Measurements from ENCODE around the gene RAB10. TPM values are rescaled to one million over a fixed set of nuclear protein-coding genes. Genes with fewer than 3 reads are reported as not detected.
"Not testable (repeated sequence)": the region's sequence is repeated elsewhere in the genome, so short reads cannot be mapped to it uniquely, and the experiment has no call there.

The RAB10 gene
- polyA plus RNA-seq, 4 donors, result 39.7 to 79.3 (median 56.9) TPM

DNA sequence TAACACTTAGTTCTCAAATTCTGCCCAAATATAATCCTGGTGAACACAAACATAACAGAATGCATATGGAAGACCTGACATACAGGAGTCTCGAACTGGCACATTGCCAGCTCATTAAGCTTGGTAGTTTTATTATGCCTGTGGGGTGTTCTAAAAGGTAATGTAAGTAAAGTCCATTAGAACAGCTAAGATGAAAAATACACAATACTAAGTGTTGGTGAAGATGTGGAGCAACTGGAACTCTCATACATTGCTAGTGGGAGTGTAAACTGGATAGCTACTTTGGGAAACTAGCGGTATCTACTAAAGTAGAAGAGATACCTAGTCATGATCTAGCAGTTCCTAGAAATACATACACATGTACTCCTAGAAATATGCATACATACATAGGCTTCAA is 24.3 kb upstream of the RAB10 start:
- H3K9me3 ChIP-seq (ENCODE audit: control insufficient read depth in 2 of 2, insufficient read depth in 1 of 2, low read depth in 1 of 2, low read length in 1 of 2), result no peaks in the 10 kb centered on the region
- no peaks in the 10 kb centered on the region for H3K36me3 ChIP-seq (ENCODE audit: control insufficient read depth in 3 of 3, insufficient read depth in 2 of 3, low read depth in 1 of 3, low read length in 3 of 3)
- H3K4me1 ChIP-seq (ENCODE audit: control insufficient read depth in 3 of 3, insufficient read depth in 2 of 3, low read depth in 1 of 3, low read length in 2 of 3), result peaks cover 4 to 25% (median 6%) of the 10 kb centered on the region in 3 donors
- WGBS, 3 donors, result 82 to 89% (median 85%) methylated on average over 2 of the region's 2 CpGs
- peak overlapping the region in 1 of 3 donors; percentile 84 for H3K27ac ChIP-seq (ENCODE audit: low read depth in 1 of 3, low read length in 2 of 3)
- H3K27me3 ChIP-seq (ENCODE audit: control insufficient read depth in 3 of 3, insufficient read depth in 3 of 3, low read length in 3 of 3), result no peaks in the 10 kb centered on the region
- H3K4me3 ChIP-seq (ENCODE audit: low read depth in 1 of 3, low read length in 3 of 3), result no peak overlapping the region
- no peak for DNase-seq
- no peak for FAIRE-seq

DNA sequence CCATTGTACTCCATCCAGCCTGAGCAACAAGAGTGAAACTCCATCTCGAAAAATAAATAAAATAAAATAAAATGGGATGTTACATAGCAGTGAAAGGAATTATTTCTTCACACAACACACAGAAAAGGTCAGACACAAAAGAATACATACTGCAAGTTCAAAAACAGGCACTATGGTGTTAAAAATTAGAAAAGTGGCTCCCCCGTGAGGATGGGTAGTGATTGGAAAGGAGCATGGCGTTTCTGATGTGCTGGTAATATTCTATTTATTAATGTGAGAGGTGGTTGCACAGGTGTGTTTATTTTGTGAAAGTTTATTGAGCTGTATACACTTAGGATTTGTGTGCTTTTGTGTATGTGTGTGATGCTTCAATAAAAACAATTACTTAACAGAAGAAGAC is 22.9 kb upstream of the RAB10 start:
- no peaks in the 10 kb centered on the region for H3K27me3 ChIP-seq (ENCODE audit: control insufficient read depth in 3 of 3, insufficient read depth in 3 of 3, low read length in 3 of 3)
- H3K36me3 ChIP-seq (ENCODE audit: control insufficient read depth in 3 of 3, insufficient read depth in 2 of 3, low read depth in 1 of 3, low read length in 3 of 3), result no peaks in the 10 kb centered on the region
- WGBS, 3 donors, result 66 to 81% (median 70%) methylated on average over 3 of the region's 3 CpGs
- H3K4me1 ChIP-seq (ENCODE audit: control insufficient read depth in 3 of 3, insufficient read depth in 2 of 3, low read depth in 1 of 3, low read length in 2 of 3), result peaks cover 4 to 25% (median 6%) of the 10 kb centered on the region in 3 donors
- no peaks in the 10 kb centered on the region for H3K9me3 ChIP-seq (ENCODE audit: control insufficient read depth in 2 of 2, insufficient read depth in 1 of 2, low read depth in 1 of 2, low read length in 1 of 2)
- DNase-seq (no peak), FAIRE-seq (no peak)
- H3K27ac ChIP-seq (ENCODE audit: low read depth in 1 of 3, low read length in 2 of 3), result no peak overlapping the region
- no peak overlapping the region for H3K4me3 ChIP-seq (ENCODE audit: low read depth in 1 of 3, low read length in 3 of 3)

- Histone ChIP-seq H3K36me3 (ENCODE audit: control insufficient read depth in 3 of 3, insufficient read depth in 2 of 3, low read depth in 1 of 3, low read length in 3 of 3) (no peaks in the 10 kb centered on the region), H3K9me3 (ENCODE audit: control insufficient read depth in 2 of 2, insufficient read depth in 1 of 2, low read depth in 1 of 2, low read length in 1 of 2) (no peaks in the 10 kb centered on the region), H3K4me1 (ENCODE audit: control insufficient read depth in 3 of 3, insufficient read depth in 2 of 3, low read depth in 1 of 3, low read length in 2 of 3) (peaks cover 4 to 25% (median 6%) of the 10 kb centered on the region in 3 donors), H3K27me3 (ENCODE audit: control insufficient read depth in 3 of 3, insufficient read depth in 3 of 3, low read length in 3 of 3) (no peaks in the 10 kb centered on the region), H3K4me3 (ENCODE audit: low read depth in 1 of 3, low read length in 3 of 3) (no peak overlapping the region), H3K27ac (ENCODE audit: low read depth in 1 of 3, low read length in 2 of 3) (peak overlapping the region; percentile 27 to 91 (median 67))
- 54 to 60% (median 60%) methylated on average over 6 of the region's 6 CpGs for WGBS, 3 donors
- DNase-seq, result no peak
- FAIRE-seq, result no peak
Measured at GRCh38 chr2:26011609-26011989, 22.3 kb upstream of the RAB10 start.

DNA sequence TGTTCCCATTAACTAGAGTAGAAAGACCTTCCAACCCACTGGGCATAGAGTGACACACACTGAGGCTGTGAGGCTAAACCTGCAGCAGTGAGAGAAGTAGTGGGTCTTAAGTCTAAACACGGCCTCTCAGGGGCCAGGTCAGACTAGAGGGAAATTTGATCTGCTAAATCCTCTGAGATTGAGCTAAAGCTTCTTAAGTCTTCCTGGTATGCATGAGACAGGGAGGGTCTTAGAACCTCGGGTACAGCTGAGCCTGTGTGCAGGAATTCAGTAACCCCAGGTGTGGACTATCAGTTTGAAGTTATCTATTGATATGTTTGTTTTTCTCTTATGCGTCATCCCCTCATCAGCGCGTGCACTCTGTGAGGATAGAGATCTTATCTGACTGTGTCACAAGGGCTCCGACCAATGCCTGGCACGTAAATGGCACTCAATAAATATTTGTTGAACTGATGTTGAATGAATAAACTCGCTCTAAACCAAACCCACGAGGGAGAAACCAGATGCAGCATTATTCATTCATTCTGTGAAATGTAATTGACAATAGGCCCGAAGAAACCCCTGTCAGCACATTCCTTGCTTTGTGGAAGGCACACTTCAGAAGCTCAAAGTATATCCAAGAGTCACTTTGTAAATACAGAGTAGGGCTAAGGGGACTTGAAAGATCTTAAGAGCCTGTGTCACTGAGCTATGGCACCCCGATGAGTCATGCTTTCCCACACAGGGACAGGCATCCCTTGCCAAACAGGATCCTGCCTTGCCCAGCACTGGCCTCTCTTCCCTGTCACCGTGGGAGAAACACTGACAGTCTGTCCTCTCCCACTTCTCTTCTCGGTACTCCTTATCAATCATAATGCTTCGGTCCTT is 21.7 kb upstream of the RAB10 start:
- H3K4me3 ChIP-seq (ENCODE audit: low read depth in 1 of 3, low read length in 3 of 3), result no peak overlapping the region
- no peaks in the 10 kb centered on the region for H3K36me3 ChIP-seq (ENCODE audit: control insufficient read depth in 3 of 3, insufficient read depth in 2 of 3, low read depth in 1 of 3, low read length in 3 of 3)
- 11 to 42% (median 23%) methylated on average over 14 of the region's 14 CpGs for WGBS, 3 donors
- DNase-seq, result peak; percentile 89 to 92
- peaks cover 4 to 25% (median 6%) of the 10 kb centered on the region in 3 donors for H3K4me1 ChIP-seq (ENCODE audit: control insufficient read depth in 3 of 3, insufficient read depth in 2 of 3, low read depth in 1 of 3, low read length in 2 of 3)
- H3K27ac ChIP-seq (ENCODE audit: low read depth in 1 of 3, low read length in 2 of 3), result peak overlapping the region; percentile 65 to 91 (median 67)
- no peaks in the 10 kb centered on the region for H3K27me3 ChIP-seq (ENCODE audit: control insufficient read depth in 3 of 3, insufficient read depth in 3 of 3, low read length in 3 of 3)
- no peaks in the 10 kb centered on the region for H3K9me3 ChIP-seq (ENCODE audit: control insufficient read depth in 2 of 2, insufficient read depth in 1 of 2, low read depth in 1 of 2, low read length in 1 of 2)
- no peak for FAIRE-seq

DNA sequence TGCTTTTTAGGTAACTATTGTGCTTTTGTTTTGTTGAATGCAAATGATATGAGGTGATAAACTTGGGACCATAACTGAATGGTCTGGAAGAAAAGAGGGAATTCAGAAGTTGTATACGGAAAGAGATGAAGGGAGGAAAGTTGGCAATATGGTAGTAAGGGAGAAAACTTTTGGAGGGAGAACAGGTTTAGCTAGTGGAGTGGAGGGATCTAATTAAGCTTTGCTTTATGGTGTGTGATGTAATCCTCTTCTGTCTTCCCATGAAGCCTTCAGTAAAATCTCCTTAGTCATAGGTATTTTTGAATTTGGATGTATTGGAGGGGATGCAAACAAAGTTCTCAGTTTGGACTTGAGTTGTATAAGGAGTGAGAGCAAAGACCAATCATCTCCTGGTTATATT is 20.2 kb upstream of the RAB10 start:
- no peaks in the 10 kb centered on the region for H3K9me3 ChIP-seq (ENCODE audit: control insufficient read depth in 2 of 2, insufficient read depth in 1 of 2, low read depth in 1 of 2, low read length in 1 of 2)
- H3K27me3 ChIP-seq (ENCODE audit: control insufficient read depth in 3 of 3, insufficient read depth in 3 of 3, low read length in 3 of 3), result no peaks in the 10 kb centered on the region
- no peaks in the 10 kb centered on the region for H3K36me3 ChIP-seq (ENCODE audit: control insufficient read depth in 3 of 3, insufficient read depth in 2 of 3, low read depth in 1 of 3, low read length in 3 of 3)
- no peak overlapping the region for H3K4me3 ChIP-seq (ENCODE audit: low read depth in 1 of 3, low read length in 3 of 3)
- H3K4me1 ChIP-seq (ENCODE audit: control insufficient read depth in 3 of 3, insufficient read depth in 2 of 3, low read depth in 1 of 3, low read length in 2 of 3), result peaks cover 4 to 38% (median 9%) of the 10 kb centered on the region in 3 donors
- 85 to 90% (median 89%) methylated on average over 1 of the region's 1 CpG for WGBS, 3 donors
- no peak for DNase-seq
- no peak for FAIRE-seq
- H3K27ac ChIP-seq (ENCODE audit: low read depth in 1 of 3, low read length in 2 of 3), result no peak overlapping the region

GRCh38 chr2:26016012-26016705 is 17.7 kb upstream of the RAB10 start:
- H3K27me3 ChIP-seq (ENCODE audit: control insufficient read depth in 3 of 3, insufficient read depth in 3 of 3, low read length in 3 of 3), result no peaks in the 10 kb centered on the region
- DNase-seq (no peak), FAIRE-seq (no peak)
- H3K36me3 ChIP-seq (ENCODE audit: control insufficient read depth in 3 of 3, insufficient read depth in 2 of 3, low read depth in 1 of 3, low read length in 3 of 3), result no peaks in the 10 kb centered on the region
- WGBS, 3 donors, result 91 to 96% (median 92%) methylated on average over 13 of the region's 13 CpGs
- H3K4me1 ChIP-seq (ENCODE audit: control insufficient read depth in 3 of 3, insufficient read depth in 2 of 3, low read depth in 1 of 3, low read length in 2 of 3), result peaks cover 4 to 42% (median 9%) of the 10 kb centered on the region in 3 donors
- H3K9me3 ChIP-seq (ENCODE audit: control insufficient read depth in 2 of 2, insufficient read depth in 1 of 2, low read depth in 1 of 2, low read length in 1 of 2), result no peaks in the 10 kb centered on the region
- no peak overlapping the region for H3K4me3 ChIP-seq (ENCODE audit: low read depth in 1 of 3, low read length in 3 of 3)
- H3K27ac ChIP-seq (ENCODE audit: low read depth in 1 of 3, low read length in 2 of 3), result no peak overlapping the region

DNA sequence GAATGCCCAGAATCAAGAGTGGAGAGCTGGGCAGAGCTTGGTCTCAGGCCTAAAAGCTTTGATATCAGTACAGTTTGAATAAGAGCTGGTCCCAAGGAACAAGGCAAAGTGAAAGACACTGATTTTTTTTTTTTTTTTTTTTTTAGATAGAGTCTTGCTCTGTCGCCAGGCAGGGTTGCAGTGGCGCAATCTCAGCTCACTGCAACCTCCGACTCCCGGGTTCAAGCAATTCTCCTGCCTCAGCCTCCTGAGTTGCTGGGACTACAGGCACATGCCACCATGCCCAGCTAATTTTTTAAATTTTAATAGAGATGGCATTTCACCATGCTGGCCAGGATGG is 17.2 kb upstream of the RAB10 start:
- H3K36me3 ChIP-seq (ENCODE audit: control insufficient read depth in 3 of 3, insufficient read depth in 2 of 3, low read depth in 1 of 3, low read length in 3 of 3); FAIRE-seq; H3K9me3 ChIP-seq (ENCODE audit: control insufficient read depth in 2 of 2, insufficient read depth in 1 of 2, low read depth in 1 of 2, low read length in 1 of 2); H3K4me3 ChIP-seq (ENCODE audit: low read depth in 1 of 3, low read length in 3 of 3); H3K27ac ChIP-seq (ENCODE audit: low read depth in 1 of 3, low read length in 2 of 3); DNase-seq; H3K27me3 ChIP-seq (ENCODE audit: control insufficient read depth in 3 of 3, insufficient read depth in 3 of 3, low read length in 3 of 3): not testable (repeated sequence)
- peaks cover 3 to 37% (median 8%) of the 10 kb centered on the region in 3 donors for H3K4me1 ChIP-seq (ENCODE audit: control insufficient read depth in 3 of 3, insufficient read depth in 2 of 3, low read depth in 1 of 3, low read length in 2 of 3)
- WGBS, 3 donors, result 91 to 94% (median 93%) methylated on average over 4 of the region's 4 CpGs

GRCh38 chr2:26017464-26018183 is 16.3 kb upstream of the RAB10 start:
- WGBS, 3 donors, result 90 to 95% (median 92%) methylated on average over 5 of the region's 5 CpGs
- no peak overlapping the region for H3K4me3 ChIP-seq (ENCODE audit: low read depth in 1 of 3, low read length in 3 of 3)
- no peaks in the 10 kb centered on the region for H3K9me3 ChIP-seq (ENCODE audit: control insufficient read depth in 2 of 2, insufficient read depth in 1 of 2, low read depth in 1 of 2, low read length in 1 of 2)
- H3K4me1 ChIP-seq (ENCODE audit: control insufficient read depth in 3 of 3, insufficient read depth in 2 of 3, low read depth in 1 of 3, low read length in 2 of 3), result peaks cover 0 to 30% (median 3%) of the 10 kb centered on the region in 3 donors
- DNase-seq, result no peak
- FAIRE-seq, result no peak
- no peaks in the 10 kb centered on the region for H3K36me3 ChIP-seq (ENCODE audit: control insufficient read depth in 3 of 3, insufficient read depth in 2 of 3, low read depth in 1 of 3, low read length in 3 of 3)
- H3K27me3 ChIP-seq (ENCODE audit: control insufficient read depth in 3 of 3, insufficient read depth in 3 of 3, low read length in 3 of 3), result no peaks in the 10 kb centered on the region
- H3K27ac ChIP-seq (ENCODE audit: low read depth in 1 of 3, low read length in 2 of 3), result peak overlapping the region in 1 of 3 donors; percentile 89

Measured in small intestine (tissue), 7 donors.